DOHH2 (cell line): ENCODE results near the gene KLHL40.

ENCODE experiments used
- CTCF ChIP-seq: fragments of 200-600 bp; sonication (generic); IDR thresholded peaks from one replicate; pipeline ENCODE4 v1.5.1; 2014; ENCODE audit warnings: antibody characterized with exemption, mild to moderate bottlenecking, low read depth, low read length; ENCODE audit not compliant: poor library complexity, severe bottlenecking
- EZH2phosphoT487 ChIP-seq: fragments of 200-600 bp; sonication (generic); IDR thresholded peaks from 2 replicates; pipeline ENCODE4 v1.6.1; 2017; ENCODE audit warnings: borderline replicate concordance, mild to moderate bottlenecking, antibody characterized with exemption, low read length, moderate library complexity, mixed read lengths

DNA sequence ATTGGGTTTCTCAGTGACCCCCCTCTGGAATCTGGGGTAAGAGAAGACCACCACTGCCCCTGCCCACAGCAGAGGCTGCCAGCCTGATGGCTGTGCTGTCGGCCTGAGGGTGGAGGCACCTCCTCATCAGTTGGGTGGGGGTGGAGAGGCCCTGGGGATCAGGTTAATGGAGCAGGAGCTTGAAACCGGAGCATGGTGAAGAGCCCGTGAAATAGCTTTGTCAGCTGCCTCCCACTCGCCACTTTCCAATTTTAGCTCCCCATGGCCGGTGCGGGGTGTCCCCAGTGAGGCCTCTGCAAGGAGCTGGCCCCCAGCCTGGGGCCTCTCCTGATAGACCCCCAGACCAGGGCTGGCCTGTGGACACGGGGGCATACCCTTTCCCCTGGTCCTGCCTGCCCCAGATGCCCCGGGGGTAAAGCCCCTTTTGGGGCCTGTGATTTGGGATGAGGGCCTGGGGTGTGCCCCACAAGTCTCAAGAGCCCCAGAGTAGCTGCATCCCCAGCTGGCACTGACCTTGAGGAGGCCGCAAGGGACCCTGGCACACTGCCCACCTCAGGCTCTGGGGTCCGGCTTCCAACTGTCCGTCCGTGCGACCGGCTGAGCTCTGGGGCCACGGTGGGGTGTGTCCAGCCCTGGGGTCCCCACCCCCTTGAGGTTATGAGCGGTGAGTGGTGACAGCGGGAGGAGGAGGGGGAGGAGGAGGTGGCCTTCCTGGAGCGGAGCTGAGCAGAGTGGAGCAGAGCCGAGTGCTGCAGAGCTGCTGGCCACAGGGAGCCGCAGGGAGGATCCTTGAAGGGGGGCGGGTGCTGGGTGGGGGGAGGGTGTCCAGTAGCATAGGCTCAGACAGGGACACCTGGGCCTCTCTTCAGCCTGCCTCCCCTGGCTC lies 17.0 kb downstream of the KLHL40 start, which contains the start of gene HHATL:
- no peak for TF ChIP-seq CTCF
- TF ChIP-seq EZH2phosphoT487, result no peak
